Esophagus squamous epithelium (tissue), 5 donors: ENCODE measurements around the gene CCDC71L. TPM values are rescaled to one million over a fixed set of nuclear protein-coding genes. Genes with fewer than 3 reads are reported as not detected.

Experiments
- DNase-seq: peaks from one replicate; lab custom pipeline; 2025; lab: John Stamatoyannopoulos, UW
- H3K27ac ChIP-seq, 4 donors: fragments of 200-600 bp; sonication (generic); one replicate each; pipeline ENCODE4 v1.5.1; 2016 to 2019; ENCODE audit warnings: mild to moderate bottlenecking in 1 of 4
- H3K27me3 ChIP-seq, 4 donors: fragments of 200-600 bp; sonication (generic); 1 replicate in 3 of 4; 2 replicates in 1 of 4; pipeline versions ENCODE4 v1.5.1 to v1.6.0; 2017 to 2021; ENCODE audit warnings: antibody characterized with exemption in 1 of 4
- H3K36me3 ChIP-seq, 3 donors: fragments of 200-600 bp; sonication (generic); one replicate each; pipeline ENCODE4 v1.5.1; 2016 to 2019
- H3K4me1 ChIP-seq, 3 donors: fragments of 200-600 bp; sonication (generic); one replicate each; pipeline ENCODE4 v1.5.1; 2017 to 2019
- H3K4me3 ChIP-seq, 4 donors: fragments of 200-600 bp; sonication (generic); 1 replicate in 3 of 4; 2 replicates in 1 of 4; pipeline ENCODE4 v1.5.1; 2016 to 2019; ENCODE audit warnings: mild to moderate bottlenecking in 2 of 4, moderate library complexity in 1 of 4
- H3K9me3 ChIP-seq, 3 donors: fragments of 200-600 bp; sonication (generic); one replicate each; pipeline ENCODE4 v1.5.1; 2016 to 2019
- CTCF ChIP-seq, 6 experiments: fragments of 450-650 bp in 4 of 6; fragments of 200-600 bp in 2 of 6; sonication (generic) in 2 of 6; IDR thresholded peaks; one replicate each; pipeline ENCODE4 v1.5.1; 2016 to 2019; ENCODE audit warnings: antibody characterized with exemption in 6 of 6, mild to moderate bottlenecking in 4 of 6, moderate library complexity in 4 of 6
- POLR2A ChIP-seq, 4 donors: fragments of 450-650 bp; IDR thresholded peaks; one replicate each; pipeline ENCODE4 v1.6.1; 2017; ENCODE audit warnings: antibody characterized with exemption in 4 of 4, mild to moderate bottlenecking in 4 of 4, moderate library complexity in 3 of 4
- WGBS, 2 donors: methylation state at CpG; one replicate each; pipeline ENCODE4 v1.1.5; 2018; 5-methylcytosine and 5-hydroxymethylcytosine counted together
- intact Hi-C: fragments of 100-400 bp; cut with DNase I; formaldehyde crosslinking; loops from one replicate; pipeline ENCODE4 v1.15.0; 2022
- total RNA-seq, 4 donors: library from RNA; depleted of rRNA; stranded (reverse); fragments of >200 nt; gene quantifications; one replicate each; pipeline ENCODE4 v1.1.0, GENCODE V29; 2016
- donor health status: DM: yes; HTN: yes; CAD: no.

Gene CCDC71L
- total RNA-seq, 4 donors from 2014 or later = 3.3 to 19.5 (median 4.8) TPM

GRCh38 chr7:106655703-106656498, 5.1 kb downstream of the CCDC71L start:
- peaks cover 0 to 31% (median 13%) of the 10 kb centered on the region in 3 donors for H3K4me1 ChIP-seq
- H3K9me3 ChIP-seq = no peaks in the 10 kb centered on the region
- H3K4me3 ChIP-seq = no peak overlapping the region
- intact Hi-C loops = no loop called here
- 90 to 91% methylated on average over 5 of the region's 5 CpGs for WGBS, 2 donors
- DNase-seq = no peak
- H3K27ac ChIP-seq = no peak overlapping the region
- no peaks in the 10 kb centered on the region for H3K36me3 ChIP-seq
- TF ChIP-seq CTCF (IDR thresholded peaks at IDR 0.05) = no peak
- no peak for TF ChIP-seq POLR2A (IDR thresholded peaks at IDR 0.05)
- H3K27me3 ChIP-seq = no peaks in the 10 kb centered on the region

- WGBS, 2 donors = 71 to 85% methylated on average over 2 of the region's 2 CpGs
- TF ChIP-seq POLR2A (IDR thresholded peaks at IDR 0.05) = no peak
- TF ChIP-seq CTCF (IDR thresholded peaks at IDR 0.05) = no peak
- Histone ChIP-seq H3K27ac (no peak overlapping the region), H3K27me3 (no peaks in the 10 kb centered on the region), H3K4me3 (no peak overlapping the region), H3K36me3 (no peaks in the 10 kb centered on the region), H3K4me1 (peaks cover 0 to 16% (median 5%) of the 10 kb centered on the region in 3 donors), H3K9me3 (no peaks in the 10 kb centered on the region)
- intact Hi-C loops = no loop called here
- no peak for DNase-seq
Observed at GRCh38 chr7:106653488-106653887, 7.5 kb downstream of the CCDC71L start.

- WGBS, 2 donors = 85 to 94% methylated on average over 2 of the region's 2 CpGs
- intact Hi-C loops = no loop called here
- Histone ChIP-seq H3K4me1 (peaks cover 0 to 10% (median 2%) of the 10 kb centered on the region in 3 donors), H3K36me3 (no peaks in the 10 kb centered on the region), H3K27me3 (no peaks in the 10 kb centered on the region), H3K27ac (no peak overlapping the region), H3K9me3 (no peaks in the 10 kb centered on the region), H3K4me3 (no peak overlapping the region)
- TF ChIP-seq POLR2A (IDR thresholded peaks at IDR 0.05) (no peak), CTCF (IDR thresholded peaks at IDR 0.05) (no peak)
- DNase-seq = no peak
Observed at GRCh38 chr7:106652909-106653308, 8.0 kb downstream of the CCDC71L start.

- H3K4me1 ChIP-seq = peaks cover 0 to 2% (median 0%) of the 10 kb centered on the region in 3 donors
- DNase-seq = no peak
- no peak overlapping the region for H3K27ac ChIP-seq
- no peaks in the 10 kb centered on the region for H3K9me3 ChIP-seq
- H3K4me3 ChIP-seq = no peak overlapping the region
- TF ChIP-seq POLR2A (IDR thresholded peaks at IDR 0.05) = no peak
- TF ChIP-seq CTCF (IDR thresholded peaks at IDR 0.05) = no peak
- H3K36me3 ChIP-seq = no peaks in the 10 kb centered on the region
- intact Hi-C loops = no loop called here
- H3K27me3 ChIP-seq = no peaks in the 10 kb centered on the region
Observed at GRCh38 chr7:106652092-106652491, 8.9 kb downstream of the CCDC71L start.

- Histone ChIP-seq H3K27ac (no peak overlapping the region), H3K9me3 (no peaks in the 10 kb centered on the region), H3K27me3 (no peaks in the 10 kb centered on the region), H3K36me3 (no peaks in the 10 kb centered on the region), H3K4me3 (no peak overlapping the region), H3K4me1 (no peaks in the 10 kb centered on the region)
- no peak for DNase-seq
- TF ChIP-seq CTCF (IDR thresholded peaks at IDR 0.05) = no peak
- no peak for TF ChIP-seq POLR2A (IDR thresholded peaks at IDR 0.05)
- intact Hi-C loops = no loop called here
- WGBS, 2 donors = 47 to 48% methylated on average over 1 of the region's 1 CpG
Observed at GRCh38 chr7:106646256-106646655, 14.7 kb downstream of the CCDC71L start.
